D721Med (cell line): ENCODE results near the gene CALY.

Experiments used
- DNase-seq: peaks from one replicate; pipeline ENCODE4 v3.0.0; 2011; ENCODE audit warnings: low spot score; ENCODE audit not compliant: insufficient read length
- FAIRE-seq: peaks from 2 replicates; lab custom pipeline; 2011; peaks lifted over from hg19 to GRCh38; lab: Jason Lieb, UNC
- TF ChIP-seq, protein P1 (sequence below): IDR thresholded peaks from 2 replicates; pipeline ENCODE4 v1.5.1; 2012; ENCODE audit warnings: mild to moderate bottlenecking, control low read depth; ENCODE audit not compliant: insufficient read depth; ENCODE audit errors: missing control alignments

The CALY gene

DNA sequence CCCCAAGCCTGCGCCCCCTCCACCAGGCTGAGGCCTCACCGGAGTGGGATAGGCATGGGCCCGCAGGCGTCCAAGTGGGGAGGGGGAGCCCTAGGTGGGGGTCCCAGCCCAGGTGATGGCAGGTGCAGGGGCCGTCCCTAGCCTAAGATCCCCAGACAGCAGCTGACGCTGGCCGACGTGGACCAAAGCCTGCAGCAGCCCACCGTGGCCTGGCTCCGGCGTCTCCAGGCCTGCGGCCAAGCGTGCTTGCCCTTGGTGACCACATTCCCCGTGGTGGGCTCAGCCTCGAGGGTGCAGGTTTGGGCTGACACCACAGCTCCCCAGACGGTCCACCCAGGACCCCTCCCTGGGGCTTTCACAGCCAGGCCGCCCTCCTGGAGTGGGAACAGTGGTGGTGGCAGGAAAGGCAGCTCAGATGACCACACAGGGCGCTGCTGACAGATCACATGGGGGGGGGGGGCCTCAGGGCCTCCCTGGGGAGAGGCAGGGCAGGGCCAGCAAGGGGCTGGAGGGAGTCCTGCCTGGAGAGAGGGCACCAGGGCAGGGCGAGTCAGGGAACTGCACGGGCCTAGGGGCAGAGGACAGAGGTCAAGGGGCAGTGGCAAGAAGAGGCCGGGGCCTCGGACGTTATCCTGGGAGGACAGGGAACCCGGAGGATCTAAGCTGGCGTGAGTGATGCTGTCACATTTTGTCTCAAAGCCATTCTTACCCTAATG lies 59.3 kb downstream of the CALY start:
- TF ChIP-seq, protein P1, sequence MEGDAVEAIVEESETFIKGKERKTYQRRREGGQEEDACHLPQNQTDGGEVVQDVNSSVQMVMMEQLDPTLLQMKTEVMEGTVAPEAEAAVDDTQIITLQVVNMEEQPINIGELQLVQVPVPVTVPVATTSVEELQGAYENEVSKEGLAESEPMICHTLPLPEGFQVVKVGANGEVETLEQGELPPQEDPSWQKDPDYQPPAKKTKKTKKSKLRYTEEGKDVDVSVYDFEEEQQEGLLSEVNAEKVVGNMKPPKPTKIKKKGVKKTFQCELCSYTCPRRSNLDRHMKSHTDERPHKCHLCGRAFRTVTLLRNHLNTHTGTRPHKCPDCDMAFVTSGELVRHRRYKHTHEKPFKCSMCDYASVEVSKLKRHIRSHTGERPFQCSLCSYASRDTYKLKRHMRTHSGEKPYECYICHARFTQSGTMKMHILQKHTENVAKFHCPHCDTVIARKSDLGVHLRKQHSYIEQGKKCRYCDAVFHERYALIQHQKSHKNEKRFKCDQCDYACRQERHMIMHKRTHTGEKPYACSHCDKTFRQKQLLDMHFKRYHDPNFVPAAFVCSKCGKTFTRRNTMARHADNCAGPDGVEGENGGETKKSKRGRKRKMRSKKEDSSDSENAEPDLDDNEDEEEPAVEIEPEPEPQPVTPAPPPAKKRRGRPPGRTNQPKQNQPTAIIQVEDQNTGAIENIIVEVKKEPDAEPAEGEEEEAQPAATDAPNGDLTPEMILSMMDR = no peak
- no peak for FAIRE-seq
- DNase-seq = no peak

DNA sequence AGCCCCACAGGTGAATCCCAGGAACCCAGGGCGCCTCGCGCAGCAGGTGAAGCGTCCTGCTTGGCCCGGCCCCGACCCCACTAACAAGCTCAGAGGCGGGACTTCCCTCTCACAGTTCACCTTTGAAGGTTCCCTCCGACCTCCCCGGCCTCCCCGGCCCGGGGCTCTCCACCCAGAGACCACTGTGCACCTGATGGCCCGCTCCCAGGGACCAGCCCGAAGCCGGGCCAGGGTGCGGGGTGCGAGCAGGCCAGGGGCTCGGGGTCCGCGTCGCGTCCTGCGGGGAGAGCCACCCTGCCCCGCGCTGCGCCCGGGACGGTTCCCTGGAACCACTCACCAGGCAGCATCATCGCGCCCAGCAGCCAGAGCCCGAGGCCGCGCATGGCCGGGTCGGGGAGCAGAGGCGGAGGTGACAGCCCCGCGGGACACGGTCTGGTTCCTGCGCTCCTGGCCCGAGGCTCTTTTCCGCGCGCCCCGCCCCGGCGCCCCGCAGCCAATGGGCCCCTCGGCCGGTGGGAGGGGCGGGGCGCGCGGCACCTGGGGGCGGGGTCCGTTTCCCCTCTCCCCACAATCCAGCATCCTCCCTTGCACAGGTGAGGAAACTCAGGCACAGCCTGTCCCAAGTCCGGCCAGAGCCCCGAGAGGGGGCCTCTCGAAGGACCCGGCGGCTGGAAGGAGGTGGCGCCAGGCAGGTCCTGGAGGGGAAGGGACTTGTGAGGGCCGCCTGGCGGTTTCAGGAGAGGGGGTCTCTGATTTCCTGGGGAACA lies 60.1 kb downstream of the CALY start, which contains the start of gene ADAM8:
Gene ADAM8, minus strand, starts transcription at position 434 of the 767 bp plus-strand sequence. Its CDS starts 51 bp downstream, at position 383.
- DNase-seq (no peak), FAIRE-seq (no peak)
- TF ChIP-seq, protein P1 = no peak

DNA sequence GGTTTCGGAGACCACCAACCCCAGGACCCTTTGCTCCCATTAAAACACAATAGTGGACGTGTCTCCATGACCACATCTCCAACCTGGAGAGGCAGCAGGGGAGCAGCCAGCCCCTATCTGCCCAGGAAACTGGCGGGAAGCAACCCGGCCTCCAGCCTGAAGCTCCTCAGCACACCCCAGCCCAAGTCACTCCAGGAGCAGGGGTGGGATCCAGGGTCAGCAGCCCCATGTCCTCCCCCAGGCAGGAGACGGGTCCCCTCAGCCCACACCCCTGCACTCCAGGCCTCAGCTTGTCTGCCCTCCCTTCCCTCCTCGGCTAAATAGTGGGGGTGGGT lies 60.6 kb downstream of the CALY start:
- DNase-seq = no peak
- FAIRE-seq = no peak
- TF ChIP-seq, protein P1 = no peak

DNA sequence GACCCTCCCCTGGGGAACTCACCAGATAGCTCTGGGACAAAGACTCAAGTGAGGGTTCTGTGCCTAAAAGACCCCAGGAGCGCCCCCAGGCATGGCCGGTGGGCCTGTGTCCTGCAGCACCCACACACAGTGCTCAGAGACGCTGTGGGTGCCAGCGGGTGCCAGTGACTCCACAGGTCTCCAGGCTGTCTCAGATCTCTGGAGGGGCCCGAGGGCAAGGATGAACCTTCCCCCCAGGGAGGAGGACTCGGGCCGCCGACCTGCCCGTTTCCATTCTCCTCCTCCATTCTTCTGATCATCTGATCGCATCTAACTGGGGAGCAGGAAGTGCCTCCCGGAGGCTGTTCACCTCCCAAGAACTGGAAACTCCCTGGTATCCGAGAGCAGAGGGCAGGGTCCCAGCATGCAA lies 61.0 kb downstream of the CALY start:
- FAIRE-seq = no peak
- no peak for DNase-seq
- TF ChIP-seq, protein P1 = no peak

DNA sequence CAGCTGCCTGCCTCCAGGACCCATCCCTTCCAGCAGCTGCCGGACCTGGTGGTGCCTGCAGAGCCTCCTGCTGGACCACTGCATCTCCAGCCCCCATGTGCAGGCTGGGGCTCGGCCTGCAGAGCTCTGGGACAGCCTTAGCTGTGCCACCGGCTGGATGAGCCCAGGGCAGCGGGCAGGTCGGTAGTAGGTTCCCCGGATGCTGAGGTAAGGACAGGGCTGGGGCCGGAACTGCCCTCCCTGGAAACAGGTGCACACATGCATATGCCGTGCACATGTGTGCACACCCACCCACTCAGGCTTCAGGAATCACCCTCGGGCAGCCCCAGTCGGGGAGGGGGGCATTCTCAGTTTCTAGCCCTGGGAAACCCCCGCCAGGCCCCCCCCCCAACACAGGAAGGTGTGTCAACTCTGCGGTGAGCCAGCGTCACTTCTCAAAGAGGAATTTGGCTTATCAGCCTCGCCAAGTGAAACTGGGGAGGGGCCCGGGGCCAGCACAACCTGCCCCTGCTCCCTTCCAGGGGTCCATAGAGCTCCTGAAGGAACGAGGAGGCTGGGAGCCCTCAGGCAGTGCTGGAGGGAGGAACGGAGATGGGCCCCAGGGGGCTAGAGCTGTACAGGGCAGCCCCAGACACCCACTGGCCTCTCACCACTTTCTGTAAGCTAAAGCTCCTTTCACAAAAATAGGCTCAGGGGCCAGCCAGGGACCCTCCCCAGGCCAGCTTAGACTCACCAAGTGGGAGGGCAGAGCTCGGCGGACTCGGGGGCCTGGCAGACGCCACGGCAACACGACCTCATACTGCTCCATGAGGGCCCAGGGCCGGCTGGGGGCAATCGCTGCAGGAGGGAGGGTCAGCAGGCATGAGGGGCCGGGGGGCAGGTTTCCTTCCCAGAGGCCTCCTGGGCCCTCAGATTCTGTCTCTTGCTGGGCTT lies 61.7 kb downstream of the CALY start:
- DNase-seq (no peak), FAIRE-seq (no peak)
- TF ChIP-seq, protein P1 = no peak
